ENCODE measurements around the gene ATP5ME. TPM values are rescaled to one million over a fixed set of nuclear protein-coding genes. Genes with fewer than 3 reads are reported as not detected.
"Not testable (repeated sequence)": the region's sequence is repeated elsewhere in the genome, so short reads cannot be mapped to it uniquely, and the experiment has no call there.

The ATP5ME gene
- polyA plus RNA-seq, 3 donors = 272 to 299 (median 298) TPM

DNA sequence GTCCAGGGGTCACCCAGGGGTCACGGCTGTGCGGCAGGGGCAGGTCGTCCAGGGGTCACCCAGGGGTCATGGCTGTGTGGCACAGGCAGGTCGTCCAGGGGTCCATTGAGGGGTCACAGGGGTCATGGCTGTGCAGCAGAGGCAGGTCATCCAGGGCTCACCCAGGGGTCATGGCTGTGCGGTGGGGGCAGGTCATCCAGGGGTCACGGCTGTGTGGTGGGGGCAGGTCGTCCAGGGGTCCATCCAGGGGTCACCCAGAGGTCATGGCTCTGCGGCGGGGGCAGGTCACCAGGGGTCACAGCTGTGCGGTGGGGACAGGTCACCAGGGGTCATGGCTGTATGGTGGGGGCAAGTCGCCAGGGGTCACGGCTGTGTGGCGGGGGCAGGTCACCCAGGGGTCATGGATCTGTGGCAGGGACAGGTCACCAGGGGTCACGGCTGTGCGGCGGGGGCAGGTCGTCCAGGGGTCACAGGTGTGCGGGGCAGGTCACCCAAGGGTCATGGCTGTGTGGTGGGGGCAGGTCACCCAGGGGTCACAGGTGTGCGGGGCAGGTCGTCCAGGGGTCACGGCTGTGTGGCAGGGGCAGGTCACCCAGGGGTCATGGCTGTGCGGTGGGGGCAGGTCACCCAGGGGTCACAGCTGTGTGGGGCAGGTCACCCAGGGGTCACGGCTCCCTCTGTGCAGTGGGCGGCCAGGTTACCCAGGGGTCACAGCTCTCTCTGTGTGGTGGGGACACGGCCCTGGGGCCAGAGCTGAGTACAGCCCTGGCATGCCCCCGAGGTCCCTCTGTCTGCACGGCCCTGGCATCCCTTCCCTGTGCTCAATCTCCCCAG is 16.0 kb downstream of the ATP5ME start:
- DNase-seq (ENCODE audit: low read depth in 3 of 3, low spot score in 2 of 3) = no peak

DNA sequence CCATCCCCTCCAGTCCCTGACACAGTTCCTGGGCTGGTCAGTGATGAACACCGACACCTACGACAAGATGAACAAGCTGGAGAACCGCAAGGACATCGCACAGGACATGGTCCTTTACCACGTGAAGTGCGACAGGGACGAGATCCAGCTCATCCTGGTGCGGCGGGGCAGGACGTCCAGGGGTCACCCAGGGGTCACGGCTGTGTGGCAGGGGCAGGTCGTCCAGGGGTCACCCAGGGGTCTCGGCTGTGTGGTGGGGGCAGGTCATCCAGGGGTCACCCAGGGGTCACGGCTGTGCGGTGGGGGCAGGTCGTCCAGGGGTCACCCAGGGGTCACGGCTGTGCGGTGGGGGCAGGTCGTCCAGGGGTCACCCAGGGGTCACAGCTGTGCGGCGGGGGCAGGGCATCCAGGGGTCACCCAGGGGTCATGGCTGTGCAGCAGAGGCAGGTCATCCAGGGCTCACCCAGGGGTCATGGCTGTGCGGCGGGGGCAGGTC is 16.7 kb downstream of the ATP5ME start:
- DNase-seq (ENCODE audit: low read depth in 3 of 3, low spot score in 2 of 3) = no peak

DNA sequence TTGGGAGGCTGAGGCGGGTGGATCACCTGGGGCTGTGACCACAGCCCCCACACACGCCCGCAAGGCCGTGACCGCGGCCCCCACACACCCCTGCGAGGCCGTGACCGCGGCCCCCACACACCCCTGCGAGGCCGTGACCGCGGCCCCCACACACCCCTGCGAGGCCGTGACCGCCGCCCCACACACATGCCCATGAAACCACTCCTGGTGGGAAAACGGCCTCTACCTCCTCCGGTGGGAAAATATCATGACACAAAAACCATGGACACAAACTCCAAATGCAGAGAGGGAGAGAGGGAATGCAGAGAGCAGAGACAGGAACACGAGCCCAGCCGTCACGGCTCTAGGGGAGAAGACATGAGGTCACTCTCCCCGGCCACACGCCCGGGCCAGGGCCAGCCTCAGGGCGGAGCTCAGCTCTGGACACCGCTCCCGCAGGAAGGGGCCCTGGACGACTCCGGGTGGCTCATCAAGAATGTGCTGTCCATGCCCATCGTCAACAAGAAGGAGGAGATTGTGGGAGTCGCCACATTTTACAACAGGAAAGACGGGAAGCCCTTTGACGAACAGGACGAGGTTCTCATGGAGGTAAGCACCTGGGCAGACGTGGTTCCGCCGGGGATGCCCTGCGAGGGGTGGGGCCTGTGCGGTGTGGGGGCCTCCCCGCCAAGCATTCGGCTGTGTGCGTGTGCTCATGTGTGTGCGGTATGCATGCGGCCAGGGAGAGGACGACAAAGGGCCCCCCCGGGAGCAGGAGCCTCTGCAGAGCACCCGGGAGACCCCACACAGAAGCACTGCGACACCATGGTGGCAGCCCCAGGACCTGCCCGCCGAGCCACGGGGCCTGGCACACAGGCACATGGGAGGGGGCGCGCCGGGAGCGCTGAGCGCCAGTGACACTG is 17.4 kb downstream of the ATP5ME start:
- no peak for DNase-seq (ENCODE audit: low read depth in 3 of 3, low spot score in 2 of 3)

DNA sequence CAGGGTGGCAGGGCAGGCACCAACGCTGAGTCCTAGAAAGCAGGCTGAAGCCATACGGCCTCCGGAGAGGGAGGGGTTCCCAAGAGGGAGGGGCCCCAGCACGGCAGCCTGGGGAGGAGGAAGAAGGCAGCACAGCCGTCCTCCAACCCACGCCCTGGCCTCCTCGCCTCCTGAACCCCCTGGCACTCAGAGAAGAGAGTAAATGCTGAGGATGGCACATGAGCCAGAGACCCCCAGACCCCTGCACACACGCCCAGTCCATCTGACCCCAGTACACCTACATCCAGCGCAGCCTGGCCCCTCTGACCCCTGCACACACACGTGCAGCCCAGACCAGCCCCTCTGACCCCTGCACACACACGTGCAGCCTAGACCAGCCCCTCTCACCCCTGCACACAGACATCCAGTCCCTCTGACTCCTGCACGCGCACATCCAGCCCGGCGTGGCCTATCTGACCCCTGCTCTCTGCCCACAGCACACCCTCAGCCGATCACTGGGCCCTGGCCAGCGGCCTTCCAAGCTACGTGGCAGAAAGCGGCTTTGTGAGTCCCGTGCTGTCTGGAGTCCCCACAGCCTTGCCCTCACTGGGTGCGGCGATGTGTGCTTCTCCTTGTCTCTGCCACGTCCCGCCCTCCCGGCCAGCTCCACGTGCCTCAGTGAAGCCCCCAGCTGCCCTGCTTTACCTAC is 18.5 kb downstream of the ATP5ME start:
- DNase-seq (ENCODE audit: low read depth in 3 of 3, low spot score in 2 of 3) = no peak

GRCh38 chr4:654871-655463 is 19.1 kb downstream of the ATP5ME start:
- no peak for DNase-seq (ENCODE audit: low read depth in 3 of 3, low spot score in 2 of 3)

- DNase-seq (ENCODE audit: low read depth in 3 of 3, low spot score in 2 of 3) = no peak
Measured at GRCh38 chr4:654503-654845, 19.6 kb downstream of the ATP5ME start.

GRCh38 chr4:653831-654502 is 20.1 kb downstream of the ATP5ME start:
- no peak for DNase-seq (ENCODE audit: low read depth in 3 of 3, low spot score in 2 of 3)

GRCh38 chr4:653080-653821 is 20.8 kb downstream of the ATP5ME start:
- DNase-seq (ENCODE audit: low read depth in 3 of 3, low spot score in 2 of 3) = no peak

DNA sequence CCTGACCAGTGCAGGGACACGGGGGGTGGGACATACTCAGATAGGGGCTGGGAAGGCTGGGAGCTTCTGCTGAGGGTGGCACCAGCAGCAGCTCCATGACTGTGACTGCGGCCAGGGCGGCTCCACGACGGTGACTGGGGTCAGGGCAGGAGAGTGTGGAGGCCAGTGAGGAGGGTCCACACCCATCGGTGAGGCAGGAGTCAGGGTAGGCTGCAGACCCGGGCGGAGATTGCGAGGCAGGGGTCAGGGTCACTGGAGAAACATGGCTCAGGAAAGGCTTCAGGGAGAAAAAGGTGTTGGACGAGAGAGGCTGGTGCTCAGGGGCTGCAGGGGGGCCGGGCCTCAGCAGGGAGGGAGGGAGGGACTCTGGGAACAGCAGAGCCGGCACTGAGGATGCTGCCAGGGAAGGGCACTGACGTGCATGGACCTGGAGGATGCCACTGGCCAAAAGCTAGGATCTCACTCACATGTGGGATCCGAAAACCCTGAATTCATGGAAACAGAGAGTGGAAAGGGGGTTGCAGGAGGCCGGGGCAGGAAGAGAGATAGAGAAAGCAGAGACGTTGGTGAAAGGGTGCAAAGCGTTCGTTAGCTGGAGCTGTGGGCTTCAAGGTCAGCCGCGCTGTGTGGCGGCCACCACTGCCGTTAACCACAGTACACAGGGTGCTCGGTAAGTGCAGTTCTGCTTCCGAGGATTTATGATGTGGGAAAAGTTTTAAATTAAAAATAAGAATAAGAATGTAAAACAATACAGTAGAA is 22.0 kb downstream of the ATP5ME start:
- DNase-seq (ENCODE audit: low read depth in 3 of 3, low spot score in 2 of 3) = no peak

GRCh38 chr4:650951-651883 is 22.9 kb downstream of the ATP5ME start:
- DNase-seq (ENCODE audit: low read depth in 3 of 3, low spot score in 2 of 3) = no peak

- DNase-seq (ENCODE audit: low read depth in 3 of 3, low spot score in 2 of 3) = no peak
Measured at GRCh38 chr4:650461-650860, 23.6 kb downstream of the ATP5ME start.

GRCh38 chr4:649751-650310 is 24.2 kb downstream of the ATP5ME start:
- no peak for DNase-seq (ENCODE audit: low read depth in 3 of 3, low spot score in 2 of 3)

DNA sequence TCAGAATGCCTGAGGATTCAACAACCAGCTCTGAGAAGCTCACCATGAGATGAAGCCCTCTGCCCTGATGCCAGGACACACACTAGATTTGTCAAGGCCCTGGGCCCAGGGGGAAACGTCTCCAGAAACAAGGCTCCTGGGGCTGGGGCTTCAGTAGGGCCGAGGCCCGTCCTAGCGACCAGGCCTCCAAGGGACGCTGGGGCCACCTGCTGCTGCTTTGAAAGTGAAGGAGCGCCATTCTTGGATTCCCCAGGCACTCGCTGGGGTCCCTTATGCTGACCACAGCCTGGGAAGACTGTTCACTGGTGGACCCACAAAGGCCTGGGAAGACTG is 24.8 kb downstream of the ATP5ME start:
- DNase-seq (ENCODE audit: low read depth in 3 of 3, low spot score in 2 of 3) = no peak

- no peak for DNase-seq (ENCODE audit: low read depth in 3 of 3, low spot score in 2 of 3)
Measured at GRCh38 chr4:648579-649292, 25.3 kb downstream of the ATP5ME start.

GRCh38 chr4:647481-647880 is 26.6 kb downstream of the ATP5ME start:
- DNase-seq (ENCODE audit: low read depth in 3 of 3, low spot score in 2 of 3) = no peak

DNA sequence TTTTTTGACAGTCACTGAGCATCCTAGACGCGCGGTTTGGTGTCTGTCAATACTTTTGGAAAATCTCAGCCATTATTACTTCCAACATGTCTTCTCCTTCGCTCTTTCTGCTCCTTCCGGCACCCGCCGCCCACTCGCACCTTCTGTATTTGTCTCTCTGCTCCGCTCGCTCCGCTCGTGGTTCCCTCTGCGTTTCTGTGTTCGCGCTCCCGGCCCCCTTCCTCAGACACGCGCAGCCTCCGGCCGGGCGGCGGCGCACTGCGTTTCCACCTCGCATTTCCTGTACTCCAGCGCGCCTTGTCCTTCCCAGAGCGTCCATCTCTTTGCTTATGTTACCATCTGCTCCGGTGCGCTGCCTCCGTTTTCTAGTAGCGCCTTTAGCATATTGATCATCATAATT is 27.6 kb downstream of the ATP5ME start:
- DNase-seq (ENCODE audit: low read depth in 3 of 3, low spot score in 2 of 3) = no peak

DNA sequence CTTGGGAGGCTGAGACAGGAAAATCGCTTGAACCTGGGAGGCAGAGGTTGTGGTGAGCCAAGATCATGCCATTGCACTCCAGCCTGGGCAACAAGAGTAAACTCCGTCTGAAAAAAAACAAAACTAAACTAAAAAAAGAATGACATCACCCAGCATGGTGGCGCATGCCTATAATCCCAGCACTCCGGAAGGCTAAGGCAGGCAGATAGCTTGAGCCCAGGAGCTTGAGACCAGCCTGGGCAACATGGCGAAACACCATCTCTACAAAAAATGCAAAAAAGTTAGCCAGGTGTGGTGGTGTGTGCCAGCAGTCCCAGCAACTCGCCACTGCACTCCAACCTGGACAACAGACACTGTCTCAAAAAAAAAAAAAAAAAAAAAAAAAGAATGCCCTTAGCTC is 31.7 kb downstream of the ATP5ME start:
- not testable (repeated sequence) for DNase-seq (ENCODE audit: low read depth in 3 of 3, low spot score in 2 of 3)

All from right renal cortex interstitium (tissue), 3 donors.